Neuronal stem cell (in vitro differentiated cells): ENCODE measurements around the gene IRF2.
A peak's percentile ranks its signal among the peaks of the same experiment; 100 is the strongest.

ENCODE experiments used
- DNase-seq: peaks from one replicate; pipeline ENCODE4 v3.0.0-alpha.2; 2013; ENCODE audit warnings: low spot score
- H2AFZ ChIP-seq: one replicate; pipeline ENCODE4 v1.6.1; 2013; ENCODE audit warnings: mild to moderate bottlenecking, low read length, inconsistent platforms
- H2AK5ac ChIP-seq: 2 replicates; pipeline ENCODE4 v1.6.1; 2013; ENCODE audit warnings: low read depth, mild to moderate bottlenecking, inconsistent platforms, low read length, moderate library complexity, mixed read lengths
- H2BK120ac ChIP-seq: 2 replicates; pipeline ENCODE4 v1.6.1; 2013; ENCODE audit warnings: low read depth, mild to moderate bottlenecking, inconsistent platforms, low read length, moderate library complexity, mixed read lengths
- H2BK12ac ChIP-seq: one replicate; pipeline ENCODE4 v1.6.1; 2013; ENCODE audit warnings: low read length, inconsistent platforms
- H2BK15ac ChIP-seq: 2 replicates; pipeline ENCODE4 v1.6.1; 2013; ENCODE audit warnings: mild to moderate bottlenecking, low read length, inconsistent platforms, mixed read lengths
- H2BK5ac ChIP-seq: one replicate; pipeline ENCODE4 v1.6.1; 2013; ENCODE audit warnings: inconsistent platforms, mild to moderate bottlenecking, low read length, moderate library complexity
- H3K14ac ChIP-seq: one replicate; pipeline ENCODE4 v1.6.1; 2013; ENCODE audit warnings: low read length, inconsistent platforms
- H3K18ac ChIP-seq: 2 replicates; pipeline ENCODE4 v1.6.1; 2013; ENCODE audit warnings: low read length, inconsistent platforms
- H3K23ac ChIP-seq: 2 replicates; pipeline ENCODE4 v1.6.1; 2013; ENCODE audit warnings: low read depth, mild to moderate bottlenecking, mixed read lengths, low read length, inconsistent platforms; ENCODE audit not compliant: poor library complexity
- H3K27ac ChIP-seq: replicated peaks from 3 replicates; pipeline ENCODE4 v1.5.1; 2013; ENCODE audit warnings: low read length, inconsistent platforms
- H3K27me3 ChIP-seq, 3 experiments: 2 replicates each; pipeline ENCODE4 v1.6.1; 2013; ENCODE audit warnings: low read length in 3 of 3, mild to moderate bottlenecking in 2 of 3, inconsistent platforms in 1 of 3, low read depth in 1 of 3, mixed read lengths in 1 of 3, moderate library complexity in 1 of 3; ENCODE audit not compliant: control insufficient read depth in 3 of 3, insufficient read depth in 3 of 3
- H3K36me3 ChIP-seq, 2 donors: replicated peaks in 1 of 2; 2 replicates each; pipeline ENCODE4 v1.6.1; 2013; ENCODE audit warnings: low read length in 2 of 2; ENCODE audit not compliant: control insufficient read depth in 2 of 2, insufficient read depth in 2 of 2
- H3K4ac ChIP-seq: 2 replicates; pipeline ENCODE4 v1.6.1; 2013; ENCODE audit warnings: inconsistent platforms, mild to moderate bottlenecking, low read length, moderate library complexity
- H3K4me1 ChIP-seq, 2 donors: 1 replicate in 1 of 2; 2 replicates in 1 of 2; pipeline ENCODE4 v1.6.1; 2013; ENCODE audit warnings: low read length in 2 of 2, low read depth in 1 of 2; ENCODE audit not compliant: control insufficient read depth in 2 of 2, insufficient read depth in 1 of 2
- H3K4me2 ChIP-seq: one replicate; pipeline ENCODE4 v1.6.1; 2013; ENCODE audit warnings: mild to moderate bottlenecking, low read length, inconsistent platforms; ENCODE audit not compliant: insufficient read depth, poor library complexity, severe bottlenecking
- H3K4me3 ChIP-seq, 2 donors: 2 replicates each; pipeline ENCODE4 v1.5.1; 2013; ENCODE audit warnings: low read length in 2 of 2, mild to moderate bottlenecking in 2 of 2, inconsistent platforms in 1 of 2, moderate library complexity in 1 of 2
- H3K79me1 ChIP-seq: one replicate; pipeline ENCODE4 v1.6.1; 2013; ENCODE audit warnings: low read depth, mild to moderate bottlenecking, inconsistent platforms, low read length, moderate library complexity
- H3K9ac ChIP-seq: one replicate; pipeline ENCODE4 v1.6.1; 2013; ENCODE audit warnings: mild to moderate bottlenecking, low read depth, low read length, inconsistent platforms; ENCODE audit not compliant: poor library complexity
- H3K9me3 ChIP-seq, 2 donors: replicated peaks in 1 of 2; 2 replicates each; pipeline versions ENCODE3 to v1.6.1; 2013; ENCODE audit warnings: low read length in 2 of 2, mild to moderate bottlenecking in 2 of 2, inconsistent platforms in 1 of 2, low read depth in 1 of 2, mixed read lengths in 1 of 2, moderate library complexity in 1 of 2; ENCODE audit not compliant: control insufficient read depth in 2 of 2, insufficient read depth in 1 of 2
- H4K8ac ChIP-seq: one replicate; pipeline ENCODE4 v1.6.1; 2013; ENCODE audit warnings: low read depth, mild to moderate bottlenecking, inconsistent platforms, low read length, moderate library complexity
- H4K91ac ChIP-seq: one replicate; pipeline ENCODE4 v1.6.1; 2013; ENCODE audit warnings: low read length, low read depth, mild to moderate bottlenecking, inconsistent platforms; ENCODE audit not compliant: poor library complexity
- WGBS, 2 donors: extraction: QIAGEN DNeasy Blood & Tissue Kit; methylation state at CpG; one replicate each; pipeline ENCODE4 v1.1.7; 2013; ENCODE audit warnings: missing lambda C conversion rate in 2 of 2, mixed read lengths in 1 of 2; ENCODE audit not compliant: insufficient read length in 2 of 2, insufficient replicate concordance in 1 of 2; ENCODE audit errors: extremely low coverage in 2 of 2; 5-methylcytosine and 5-hydroxymethylcytosine counted together

IRF2 gene

DNA sequence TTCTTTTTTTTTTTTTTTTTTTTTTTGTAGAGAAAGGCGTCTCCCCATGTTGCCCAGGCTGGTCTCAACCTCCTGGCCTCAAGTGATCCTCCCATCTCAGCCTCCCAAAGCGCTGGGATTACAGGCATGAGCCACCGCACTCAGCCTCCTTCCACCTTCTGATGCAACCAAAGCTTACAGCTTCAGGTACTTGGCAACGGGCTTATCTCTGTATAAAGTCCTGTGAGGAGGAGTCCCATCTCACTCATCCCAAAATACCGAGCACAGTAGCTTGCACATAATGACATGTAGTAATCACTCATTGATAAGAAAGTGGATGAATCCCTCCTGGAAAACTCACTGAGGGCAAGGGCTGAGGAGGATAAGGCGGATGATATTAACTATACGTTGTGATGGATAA, 19.1 kb downstream of the IRF2 start:
- H4K91ac ChIP-seq = no peak overlapping the region
- H2BK12ac ChIP-seq = no peak overlapping the region
- no peaks in the 10 kb centered on the region for H3K27me3 ChIP-seq
- no peaks in the 10 kb centered on the region for H3K79me1 ChIP-seq
- peaks cover 0 to 14% of the 10 kb centered on the region in 2 donors for H3K36me3 ChIP-seq
- H2AK5ac ChIP-seq = no peak overlapping the region
- no peak overlapping the region for H2BK15ac ChIP-seq
- DNase-seq = no peak
- H3K4me3 ChIP-seq = no peak overlapping the region
- WGBS, 2 donors = no CpG with 5 or more reads among the region's 7 CpGs
- H3K4ac ChIP-seq = no peak overlapping the region
- H3K14ac ChIP-seq = no peak overlapping the region
- no peak overlapping the region for H3K4me2 ChIP-seq
- H4K8ac ChIP-seq = no peak overlapping the region
- no peak overlapping the region for H2AFZ ChIP-seq
- no peaks in the 10 kb centered on the region for H3K9me3 ChIP-seq
- no peak overlapping the region for H2BK120ac ChIP-seq
- no peak overlapping the region for H3K27ac ChIP-seq
- no peak overlapping the region for H3K18ac ChIP-seq
- no peak overlapping the region for H3K23ac ChIP-seq
- H3K9ac ChIP-seq = no peak overlapping the region
- peaks cover 12 to 15% of the 10 kb centered on the region in 2 donors for H3K4me1 ChIP-seq
- no peak overlapping the region for H2BK5ac ChIP-seq

DNA sequence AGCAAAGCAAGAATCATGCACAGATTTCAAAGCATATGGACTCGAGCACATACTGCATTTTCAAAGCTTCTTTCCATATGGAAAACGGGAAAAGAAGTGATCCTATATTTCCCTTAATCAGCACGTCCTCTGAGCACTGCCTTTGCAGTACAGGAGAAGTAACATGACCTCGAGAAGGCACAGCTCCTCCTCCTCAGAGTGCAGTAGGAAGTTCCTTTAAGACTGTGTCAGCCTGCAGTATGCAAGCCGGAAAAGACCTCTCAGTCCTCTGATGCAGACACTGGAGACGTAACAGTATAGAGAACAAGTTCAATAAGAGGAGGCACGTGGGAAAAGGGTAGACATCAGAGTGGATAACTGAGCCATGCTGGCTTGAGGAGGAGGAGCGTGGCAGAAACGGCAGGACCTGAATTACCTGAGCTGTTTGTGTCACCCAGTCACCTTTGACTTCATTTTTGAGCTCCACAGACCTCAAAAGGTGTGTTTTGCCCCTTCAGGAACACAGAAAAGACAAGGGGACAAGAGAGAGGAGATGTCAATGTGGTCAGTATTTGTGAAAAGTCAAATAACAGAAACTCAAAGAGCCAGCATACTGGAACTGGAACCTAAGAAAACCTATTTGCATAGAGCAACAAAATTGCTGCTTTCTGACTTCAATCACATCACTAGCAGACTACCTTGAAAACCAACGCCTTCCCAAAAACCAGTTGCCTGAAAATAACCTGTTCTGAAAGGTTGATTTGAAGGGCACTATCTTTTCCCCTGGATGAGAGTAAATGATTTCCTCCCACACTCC, 20.8 kb downstream of the IRF2 start:
- Histone ChIP-seq H2AFZ (no peak overlapping the region), H3K79me1 (peaks cover 3% of the 10 kb centered on the region), H2BK120ac (no peak overlapping the region), H3K4me3 (no peak overlapping the region), H3K14ac (no peak overlapping the region), H3K18ac (no peak overlapping the region), H3K4me2 (no peak overlapping the region), H3K9ac (no peak overlapping the region), H2AK5ac (no peak overlapping the region), H4K8ac (no peak overlapping the region), H3K9me3 (no peaks in the 10 kb centered on the region), H3K23ac (no peak overlapping the region), H3K27ac (no peak overlapping the region), H2BK15ac (no peak overlapping the region), H2BK12ac (no peak overlapping the region), H2BK5ac (no peak overlapping the region), H3K27me3 (no peaks in the 10 kb centered on the region), H3K36me3 (peaks cover 0 to 19% of the 10 kb centered on the region in 2 donors), H3K4me1 (peaks cover 12 to 17% of the 10 kb centered on the region in 2 donors), H3K4ac (no peak overlapping the region), H4K91ac (no peak overlapping the region)
- DNase-seq = no peak
- WGBS, 2 donors = no CpG with 5 or more reads among the region's 10 CpGs

DNA sequence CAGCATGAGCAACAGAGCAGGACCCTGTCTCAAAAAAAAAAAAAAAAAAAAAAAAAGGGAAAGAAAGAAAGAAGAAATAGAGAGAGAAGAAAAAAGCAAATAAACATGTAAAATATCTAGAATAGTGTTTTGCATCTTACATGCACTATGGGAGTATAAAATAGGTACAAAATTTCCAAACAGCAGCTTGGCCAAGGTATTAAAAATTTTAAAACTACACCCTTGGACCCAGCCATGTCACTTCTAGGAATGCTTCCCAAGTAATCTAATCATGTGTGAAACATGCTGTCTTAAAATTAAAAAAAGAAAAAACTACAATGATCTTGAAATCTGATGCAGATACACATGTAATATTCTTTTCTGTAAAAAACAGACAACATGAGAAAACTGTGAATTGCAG, 21.6 kb downstream of the IRF2 start:
- Histone ChIP-seq H2AFZ (no peak overlapping the region), H3K4me2 (no peak overlapping the region), H4K91ac (no peak overlapping the region), H3K4ac (no peak overlapping the region), H3K4me1 (peaks cover 15 to 17% of the 10 kb centered on the region in 2 donors), H4K8ac (no peak overlapping the region), H2BK12ac (no peak overlapping the region), H3K36me3 (peaks cover 0 to 17% of the 10 kb centered on the region in 2 donors), H2AK5ac (no peak overlapping the region), H3K9ac (no peak overlapping the region), H3K27me3 (no peaks in the 10 kb centered on the region), H2BK15ac (no peak overlapping the region), H2BK120ac (no peak overlapping the region), H3K14ac (no peak overlapping the region), H3K23ac (no peak overlapping the region), H3K18ac (no peak overlapping the region), H3K9me3 (no peaks in the 10 kb centered on the region), H3K79me1 (peaks cover 3% of the 10 kb centered on the region), H3K27ac (no peak overlapping the region), H3K4me3 (no peak overlapping the region), H2BK5ac (no peak overlapping the region)
- DNase-seq = no peak

DNA sequence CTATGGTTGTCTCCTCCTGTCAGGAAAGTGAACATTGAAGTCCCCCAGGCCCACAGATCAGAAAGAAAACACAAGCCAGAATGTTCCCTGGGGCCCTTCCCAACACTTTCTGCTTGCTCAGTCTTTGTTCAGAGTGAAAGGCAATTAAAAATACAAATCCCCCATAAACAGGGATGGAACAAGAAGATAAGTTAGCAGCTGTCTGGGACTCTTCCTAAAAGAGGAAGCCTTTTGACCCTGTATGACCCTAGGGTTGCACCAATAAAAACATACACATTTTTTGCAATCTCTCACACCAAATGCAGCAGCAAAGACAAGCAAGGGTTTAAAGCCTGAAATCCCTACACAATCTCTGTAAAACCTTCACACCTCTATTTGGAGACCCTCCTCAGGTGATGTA, 22.6 kb downstream of the IRF2 start:
- Histone ChIP-seq H2BK12ac (no peak overlapping the region), H2AFZ (no peak overlapping the region), H2AK5ac (peak overlapping the region; percentile 1), H4K91ac (no peak overlapping the region), H2BK5ac (peak overlapping the region; percentile 4), H3K9me3 (peaks cover 0 to 6% of the 10 kb centered on the region in 2 donors), H3K36me3 (peaks cover 0 to 13% of the 10 kb centered on the region in 2 donors), H4K8ac (no peak overlapping the region), H3K79me1 (peaks cover 3% of the 10 kb centered on the region), H3K27me3 (no peaks in the 10 kb centered on the region), H2BK15ac (no peak overlapping the region), H3K4me3 (no peak overlapping the region), H3K4ac (no peak overlapping the region), H3K27ac (no peak overlapping the region), H3K4me1 (peaks cover 17% of the 10 kb centered on the region in 2 donors), H3K23ac (no peak overlapping the region), H3K18ac (no peak overlapping the region), H2BK120ac (no peak overlapping the region), H3K4me2 (no peak overlapping the region), H3K9ac (no peak overlapping the region), H3K14ac (no peak overlapping the region)
- no peak for DNase-seq
